ENCODE results near the gene RMND1. TPM values are rescaled to one million over a fixed set of nuclear protein-coding genes. Genes with fewer than 3 reads are reported as not detected.

The RMND1 gene
- total and polyA plus RNA-seq, 9 of the 15 experiments (the other 6 are each of a cell fraction or from before 2014, with no cell fraction given): 26.9 to 47.8 (median 36.2) TPM

GRCh38 chr6:151477726-151478125 lies 25.8 kb upstream of the RMND1 start (continued):
- TF ChIP-seq RBM17 (IDR thresholded peaks at IDR 0.05; ENCODE audit: borderline replicate concordance, low read depth, low read length): no peak
- TF ChIP-seq HIVEP1 (CRISPR knock-in tag; IDR thresholded peaks at IDR 0.05): no peak
- TF ChIP-seq ZFPM2 (CRISPR knock-in tag; IDR thresholded peaks at IDR 0.05): no peak
- TF ChIP-seq MIER1 (IDR thresholded peaks at IDR 0.05; ENCODE audit: low read depth): no peak
- TF ChIP-seq ZNF274 (IDR thresholded peaks at IDR 0.05; ENCODE audit: borderline replicate concordance, low read depth, low read length): no peak
- TF ChIP-seq BACH1 (tag; IDR thresholded peaks at IDR 0.05): no peak
- TF ChIP-seq ZNF263 (CRISPR knock-in tag; IDR thresholded peaks at IDR 0.05; ENCODE audit: borderline replicate concordance): no peak
- no peak for TF ChIP-seq ZNF584 (CRISPR knock-in tag; IDR thresholded peaks at IDR 0.05; ENCODE audit: low read depth)
- no peak for TF ChIP-seq ETS2 (tag; IDR thresholded peaks at IDR 0.05; ENCODE audit: borderline replicate concordance, poor library complexity, severe bottlenecking)

DNA sequence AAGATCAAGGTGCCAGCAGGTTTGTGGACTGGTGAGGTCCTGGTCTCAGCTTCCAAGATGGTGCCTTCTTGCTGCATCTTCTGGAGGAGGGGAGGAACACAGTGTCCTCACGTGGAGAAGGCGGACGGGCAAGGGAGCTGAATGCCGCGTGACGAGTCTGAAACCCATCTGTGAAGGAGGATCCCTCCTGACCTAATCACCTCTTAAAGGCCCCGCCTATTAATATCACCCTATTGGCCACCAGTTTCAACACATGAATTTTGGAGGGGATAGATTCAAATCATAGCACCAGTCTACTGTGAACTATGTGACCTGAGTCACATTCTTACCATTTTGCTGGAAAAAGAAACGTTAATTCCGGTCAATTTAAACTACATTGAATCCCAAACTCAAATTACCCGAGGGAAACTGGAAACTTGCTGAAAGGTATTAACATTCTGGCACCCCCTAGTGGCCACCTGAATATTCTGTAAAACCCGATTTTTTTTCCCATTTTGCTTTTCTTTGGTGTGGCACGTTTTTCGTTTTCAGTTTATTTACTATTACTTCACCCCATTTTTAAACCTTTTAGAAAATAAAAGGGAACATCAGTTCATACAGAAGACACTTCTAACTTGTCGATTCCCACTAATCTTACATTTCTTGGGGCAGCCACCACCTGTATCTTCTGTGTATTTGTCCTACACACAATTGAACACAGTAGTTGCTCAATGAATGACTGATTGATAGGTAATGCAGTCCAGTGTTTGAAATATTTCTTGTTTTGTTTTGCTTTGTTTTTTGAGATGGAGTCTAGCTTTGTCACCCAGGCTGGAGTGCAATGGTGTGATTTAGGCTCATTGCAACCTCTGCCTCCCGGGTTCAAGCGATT lies 24.0 kb upstream of the RMND1 start:
- ATAC-seq: peak; percentile 85
- in situ Hi-C loops (cut with MboI): no loop called here
- FAIRE-seq: peak; percentile 86
- ChIA-PET CTCF (ENCODE audit: low intra/inter-chr PET ratio) (interaction anchor here (0.6 to 2.1 kb wide), 7 partner anchors 15 to 139 kb away, joined by 3 to 9 read pairs (median 3); no protein-coding TSS in a partner anchor), POLR2A (no interaction called here)
- H3K27ac ChIP-seq (ENCODE audit: extremely low read depth, low read depth, low read length): no peak overlapping the region
- H4K20me1 ChIP-seq (replicated peaks; ENCODE audit: control insufficient read depth, insufficient read depth, low read length): no peaks in the 10 kb centered on the region
- peaks cover 0 to 5% of the 10 kb centered on the region in 2 experiments; a peak in 1 of 5 replicates for H3K4me1 ChIP-seq (replicated peaks in 1 of 2; ENCODE audit: control insufficient read depth in 2 of 2, insufficient read depth in 2 of 2, low read length in 2 of 2)
- BruUV-seq (replicated peaks): no TSS peak
- H3K4me2 ChIP-seq (ENCODE audit: insufficient read depth, low read length): peak overlapping the region; percentile 57
- intact Hi-C loops (cut with micrococcal nuclease): loop anchor here (1.0 to 5.0 kb wide), 5 partner anchors 24 to 139 kb away; partner anchors contain the start of gene RMND1
- 7% methylated on average over 14 of the region's 16 CpGs for WGBS (ENCODE audit: insufficient coverage, low coverage, missing lambda C conversion rate)
- DNase-seq (ENCODE audit: extremely low read depth in 1 of 4, low spot score in 3 of 4): peak; percentile 57 to 70 (median 61)
- H3K79me2 ChIP-seq (ENCODE audit: control insufficient read depth, insufficient read depth, low read length): no peaks in the 10 kb centered on the region
- no peaks in the 10 kb centered on the region for H3K9me1 ChIP-seq (ENCODE audit: control insufficient read depth, insufficient read depth, low read length)
- peak overlapping the region; percentile 31 to 63; a peak in 2 of 4 replicates for H3K9ac ChIP-seq (ENCODE audit: insufficient read depth in 1 of 2, low read depth in 2 of 2, low read length in 2 of 2)
- H3K36me3 ChIP-seq (ENCODE audit: control insufficient read depth, insufficient read depth, low read length): no peaks in the 10 kb centered on the region
- peak overlapping the region; percentile 77 for H2AFZ ChIP-seq (ENCODE audit: low read depth, low read length)
- H3K9me3 ChIP-seq (replicated peaks; ENCODE audit: control insufficient read depth, insufficient read depth, low read depth, low read length): no peaks in the 10 kb centered on the region
- H3K4me3 ChIP-seq: no peak overlapping the region
- peaks cover 0 to 4% of the 10 kb centered on the region in 2 experiments; a peak in 2 of 5 replicates for H3K27me3 ChIP-seq (ENCODE audit: control insufficient read depth in 2 of 2, insufficient read depth in 2 of 2, low read length in 2 of 2)
- no peak for TF ChIP-seq POLR2AphosphoS5 (IDR thresholded peaks at IDR 0.05; ENCODE audit: control insufficient read depth, insufficient read depth, low read depth, low read length)

Measured in K562 (cell line).